Measurements from ENCODE around the gene AGXT.

The AGXT gene

GRCh38 chr2:240916571-240917008 lies 48.0 kb downstream of the AGXT start:
- peak; percentile 73 for DNase-seq

GRCh38 chr2:240917009-240917683 lies 48.5 kb downstream of the AGXT start:
- peak; percentile 72 for DNase-seq

GRCh38 chr2:240917684-240918257 lies 49.1 kb downstream of the AGXT start:
- DNase-seq: no peak

- DNase-seq: no peak
These were observed 49.9 kb downstream of the AGXT start for GRCh38 chr2:240918258-240919091.

GRCh38 chr2:240919161-240919781 lies 50.6 kb downstream of the AGXT start:
- DNase-seq: peak; percentile 11

GRCh38 chr2:240919786-240920782 lies 51.5 kb downstream of the AGXT start:
- peak; percentile 3 for DNase-seq

- DNase-seq: peak; percentile 0
These were observed 52.2 kb downstream of the AGXT start for GRCh38 chr2:240920783-240921231.

- peak; percentile 2 for DNase-seq
These were observed 52.8 kb downstream of the AGXT start for GRCh38 chr2:240921311-240921994.

- DNase-seq: peak; percentile 1
These were observed 53.3 kb downstream of the AGXT start for GRCh38 chr2:240921995-240922244.

- DNase-seq: peak; percentile 1
These were observed 53.8 kb downstream of the AGXT start for GRCh38 chr2:240922245-240922981.

GRCh38 chr2:240922982-240923537 lies 54.4 kb downstream of the AGXT start:
- DNase-seq: peak; percentile 31

- DNase-seq: peak; percentile 2
These were observed 56.6 kb downstream of the AGXT start for GRCh38 chr2:240925191-240925567.

- DNase-seq: peak; percentile 8
These were observed 57.2 kb downstream of the AGXT start for GRCh38 chr2:240925568-240926515.

- peak; percentile 19 for DNase-seq
These were observed 58.1 kb downstream of the AGXT start for GRCh38 chr2:240926516-240927389.

GRCh38 chr2:240927390-240927781 lies 58.8 kb downstream of the AGXT start:
- no peak for DNase-seq

GRCh38 chr2:240928476-240929363 lies 60.1 kb downstream of the AGXT start:
- no peak for DNase-seq
